ENCODE measurements around the gene DOK6.

DNA sequence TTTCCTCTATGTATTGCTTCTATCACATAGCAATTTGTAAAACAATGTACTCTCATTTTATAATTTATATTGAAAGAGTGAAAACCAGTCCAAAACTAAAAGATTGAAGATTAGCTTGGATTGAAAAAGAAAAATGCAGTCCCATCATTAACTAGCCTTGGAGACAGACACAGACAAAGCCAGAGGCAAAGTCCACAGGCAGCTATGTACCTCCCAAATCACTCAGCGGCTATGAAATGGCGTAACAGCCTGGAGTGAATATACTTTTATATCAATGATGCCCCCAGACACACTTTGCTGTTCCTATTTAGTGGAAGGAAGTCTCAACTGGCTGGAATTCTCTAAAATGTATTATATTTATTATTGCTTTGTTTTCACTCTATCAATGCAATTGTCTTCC lies 33.6 kb upstream of the DOK6 start:
- TF ChIP-seq CBX8 (IDR thresholded peaks at IDR 0.05; ENCODE audit: borderline replicate concordance, extremely low read depth, low read depth, low read length, poor library complexity, severe bottlenecking) (no peak), JUND (IDR thresholded peaks at IDR 0.05; ENCODE audit: borderline replicate concordance, low read depth, low read length) (no peak), JUND (tag; IDR thresholded peaks at IDR 0.05; ENCODE audit: borderline replicate concordance, low read depth, low read length) (no peak), YY1 (IDR thresholded peaks at IDR 0.05; ENCODE audit: borderline replicate concordance in 1 of 3, control insufficient read depth in 1 of 3, extremely low read depth in 1 of 3, insufficient read depth in 3 of 3, insufficient read length in 1 of 3, insufficient replicate concordance in 2 of 3, low read depth in 1 of 3, low read length in 2 of 3) (no peak), EGR1 (conservative IDR thresholded peaks at IDR 0.05) (no peak), ATF1 (CRISPR knock-in tag; IDR thresholded peaks at IDR 0.05) (no peak), ATF1 (tag; IDR thresholded peaks at IDR 0.05) (no peak), RBM15 (IDR thresholded peaks at IDR 0.05; ENCODE audit: insufficient read depth, low read length) (no peak), CBFB (CRISPR knock-in tag; IDR thresholded peaks at IDR 0.05) (no peak), TEAD2 (tag; IDR thresholded peaks at IDR 0.05) (no peak)
- TF ChIP-seq, protein P1, sequence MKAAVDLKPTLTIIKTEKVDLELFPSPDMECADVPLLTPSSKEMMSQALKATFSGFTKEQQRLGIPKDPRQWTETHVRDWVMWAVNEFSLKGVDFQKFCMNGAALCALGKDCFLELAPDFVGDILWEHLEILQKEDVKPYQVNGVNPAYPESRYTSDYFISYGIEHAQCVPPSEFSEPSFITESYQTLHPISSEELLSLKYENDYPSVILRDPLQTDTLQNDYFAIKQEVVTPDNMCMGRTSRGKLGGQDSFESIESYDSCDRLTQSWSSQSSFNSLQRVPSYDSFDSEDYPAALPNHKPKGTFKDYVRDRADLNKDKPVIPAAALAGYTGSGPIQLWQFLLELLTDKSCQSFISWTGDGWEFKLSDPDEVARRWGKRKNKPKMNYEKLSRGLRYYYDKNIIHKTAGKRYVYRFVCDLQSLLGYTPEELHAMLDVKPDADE (conservative IDR thresholded peaks at IDR 0.05; ENCODE audit: control insufficient read depth, low read depth, low read length) = no peak
- TF ChIP-seq, protein P2, sequence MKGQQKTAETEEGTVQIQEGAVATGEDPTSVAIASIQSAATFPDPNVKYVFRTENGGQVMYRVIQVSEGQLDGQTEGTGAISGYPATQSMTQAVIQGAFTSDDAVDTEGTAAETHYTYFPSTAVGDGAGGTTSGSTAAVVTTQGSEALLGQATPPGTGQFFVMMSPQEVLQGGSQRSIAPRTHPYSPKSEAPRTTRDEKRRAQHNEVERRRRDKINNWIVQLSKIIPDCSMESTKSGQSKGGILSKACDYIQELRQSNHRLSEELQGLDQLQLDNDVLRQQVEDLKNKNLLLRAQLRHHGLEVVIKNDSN (CRISPR knock-in tag; IDR thresholded peaks at IDR 0.05) = no peak
- TF ChIP-seq, protein P3, sequence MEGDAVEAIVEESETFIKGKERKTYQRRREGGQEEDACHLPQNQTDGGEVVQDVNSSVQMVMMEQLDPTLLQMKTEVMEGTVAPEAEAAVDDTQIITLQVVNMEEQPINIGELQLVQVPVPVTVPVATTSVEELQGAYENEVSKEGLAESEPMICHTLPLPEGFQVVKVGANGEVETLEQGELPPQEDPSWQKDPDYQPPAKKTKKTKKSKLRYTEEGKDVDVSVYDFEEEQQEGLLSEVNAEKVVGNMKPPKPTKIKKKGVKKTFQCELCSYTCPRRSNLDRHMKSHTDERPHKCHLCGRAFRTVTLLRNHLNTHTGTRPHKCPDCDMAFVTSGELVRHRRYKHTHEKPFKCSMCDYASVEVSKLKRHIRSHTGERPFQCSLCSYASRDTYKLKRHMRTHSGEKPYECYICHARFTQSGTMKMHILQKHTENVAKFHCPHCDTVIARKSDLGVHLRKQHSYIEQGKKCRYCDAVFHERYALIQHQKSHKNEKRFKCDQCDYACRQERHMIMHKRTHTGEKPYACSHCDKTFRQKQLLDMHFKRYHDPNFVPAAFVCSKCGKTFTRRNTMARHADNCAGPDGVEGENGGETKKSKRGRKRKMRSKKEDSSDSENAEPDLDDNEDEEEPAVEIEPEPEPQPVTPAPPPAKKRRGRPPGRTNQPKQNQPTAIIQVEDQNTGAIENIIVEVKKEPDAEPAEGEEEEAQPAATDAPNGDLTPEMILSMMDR (IDR thresholded peaks at IDR 0.05 in 2 of 3, conservative IDR thresholded peaks at IDR 0.05 in 1 of 3; ENCODE audit: insufficient read depth in 2 of 3, low read depth in 1 of 3, low read length in 3 of 3) = no peak
- TF ChIP-seq, protein P4, sequence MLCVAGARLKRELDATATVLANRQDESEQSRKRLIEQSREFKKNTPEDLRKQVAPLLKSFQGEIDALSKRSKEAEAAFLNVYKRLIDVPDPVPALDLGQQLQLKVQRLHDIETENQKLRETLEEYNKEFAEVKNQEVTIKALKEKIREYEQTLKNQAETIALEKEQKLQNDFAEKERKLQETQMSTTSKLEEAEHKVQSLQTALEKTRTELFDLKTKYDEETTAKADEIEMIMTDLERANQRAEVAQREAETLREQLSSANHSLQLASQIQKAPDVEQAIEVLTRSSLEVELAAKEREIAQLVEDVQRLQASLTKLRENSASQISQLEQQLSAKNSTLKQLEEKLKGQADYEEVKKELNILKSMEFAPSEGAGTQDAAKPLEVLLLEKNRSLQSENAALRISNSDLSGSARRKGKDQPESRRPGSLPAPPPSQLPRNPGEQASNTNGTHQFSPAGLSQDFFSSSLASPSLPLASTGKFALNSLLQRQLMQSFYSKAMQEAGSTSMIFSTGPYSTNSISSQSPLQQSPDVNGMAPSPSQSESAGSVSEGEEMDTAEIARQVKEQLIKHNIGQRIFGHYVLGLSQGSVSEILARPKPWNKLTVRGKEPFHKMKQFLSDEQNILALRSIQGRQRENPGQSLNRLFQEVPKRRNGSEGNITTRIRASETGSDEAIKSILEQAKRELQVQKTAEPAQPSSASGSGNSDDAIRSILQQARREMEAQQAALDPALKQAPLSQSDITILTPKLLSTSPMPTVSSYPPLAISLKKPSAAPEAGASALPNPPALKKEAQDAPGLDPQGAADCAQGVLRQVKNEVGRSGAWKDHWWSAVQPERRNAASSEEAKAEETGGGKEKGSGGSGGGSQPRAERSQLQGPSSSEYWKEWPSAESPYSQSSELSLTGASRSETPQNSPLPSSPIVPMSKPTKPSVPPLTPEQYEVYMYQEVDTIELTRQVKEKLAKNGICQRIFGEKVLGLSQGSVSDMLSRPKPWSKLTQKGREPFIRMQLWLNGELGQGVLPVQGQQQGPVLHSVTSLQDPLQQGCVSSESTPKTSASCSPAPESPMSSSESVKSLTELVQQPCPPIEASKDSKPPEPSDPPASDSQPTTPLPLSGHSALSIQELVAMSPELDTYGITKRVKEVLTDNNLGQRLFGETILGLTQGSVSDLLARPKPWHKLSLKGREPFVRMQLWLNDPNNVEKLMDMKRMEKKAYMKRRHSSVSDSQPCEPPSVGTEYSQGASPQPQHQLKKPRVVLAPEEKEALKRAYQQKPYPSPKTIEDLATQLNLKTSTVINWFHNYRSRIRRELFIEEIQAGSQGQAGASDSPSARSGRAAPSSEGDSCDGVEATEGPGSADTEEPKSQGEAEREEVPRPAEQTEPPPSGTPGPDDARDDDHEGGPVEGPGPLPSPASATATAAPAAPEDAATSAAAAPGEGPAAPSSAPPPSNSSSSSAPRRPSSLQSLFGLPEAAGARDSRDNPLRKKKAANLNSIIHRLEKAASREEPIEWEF (CRISPR knock-in tag; IDR thresholded peaks at IDR 0.05) = no peak
